SKM-1 treated with dmso at 0.1 percent for 144 hours (cell line): ENCODE data around the gene EZR.
"Not testable (repeated sequence)": the region's sequence is repeated elsewhere in the genome, so short reads cannot be mapped to it uniquely, and the experiment has no call there.

Experiments used
- DNase-seq: peaks from one replicate; lab custom pipeline; 2025; ENCODE audit not compliant: unreplicated experiment; lab: John Stamatoyannopoulos, UW

EZR gene

GRCh38 chr6:158843751-158844683, 24.8 kb upstream of the EZR start:
- DNase-seq = peak; percentile 24

GRCh38 chr6:158841358-158841757, 22.2 kb upstream of the EZR start:
- DNase-seq = no peak

- no peak for DNase-seq
These were observed 21.3 kb upstream of the EZR start for GRCh38 chr6:158840465-158840864.

GRCh38 chr6:158839796-158840195, 20.6 kb upstream of the EZR start:
- no peak for DNase-seq

DNA sequence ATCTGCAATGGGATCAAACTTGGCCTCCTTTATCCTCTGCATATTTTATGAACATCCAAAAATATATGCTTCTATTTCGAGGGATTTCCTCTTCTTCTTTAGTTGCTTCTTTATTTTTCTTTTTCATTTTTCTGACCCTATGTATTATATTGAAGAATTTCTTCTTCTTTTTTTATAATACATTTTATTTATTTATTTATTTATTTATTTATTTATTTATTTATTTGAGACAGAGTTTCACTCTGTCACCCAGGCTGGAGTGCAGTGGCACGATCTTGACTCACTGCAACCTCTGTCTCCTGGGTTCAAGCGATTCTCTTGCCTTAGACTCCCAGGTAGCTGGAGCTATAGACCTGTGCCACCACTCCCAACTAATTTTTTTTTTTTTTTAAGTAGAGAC, 19.6 kb upstream of the EZR start:
- not testable (repeated sequence) for DNase-seq

DNA sequence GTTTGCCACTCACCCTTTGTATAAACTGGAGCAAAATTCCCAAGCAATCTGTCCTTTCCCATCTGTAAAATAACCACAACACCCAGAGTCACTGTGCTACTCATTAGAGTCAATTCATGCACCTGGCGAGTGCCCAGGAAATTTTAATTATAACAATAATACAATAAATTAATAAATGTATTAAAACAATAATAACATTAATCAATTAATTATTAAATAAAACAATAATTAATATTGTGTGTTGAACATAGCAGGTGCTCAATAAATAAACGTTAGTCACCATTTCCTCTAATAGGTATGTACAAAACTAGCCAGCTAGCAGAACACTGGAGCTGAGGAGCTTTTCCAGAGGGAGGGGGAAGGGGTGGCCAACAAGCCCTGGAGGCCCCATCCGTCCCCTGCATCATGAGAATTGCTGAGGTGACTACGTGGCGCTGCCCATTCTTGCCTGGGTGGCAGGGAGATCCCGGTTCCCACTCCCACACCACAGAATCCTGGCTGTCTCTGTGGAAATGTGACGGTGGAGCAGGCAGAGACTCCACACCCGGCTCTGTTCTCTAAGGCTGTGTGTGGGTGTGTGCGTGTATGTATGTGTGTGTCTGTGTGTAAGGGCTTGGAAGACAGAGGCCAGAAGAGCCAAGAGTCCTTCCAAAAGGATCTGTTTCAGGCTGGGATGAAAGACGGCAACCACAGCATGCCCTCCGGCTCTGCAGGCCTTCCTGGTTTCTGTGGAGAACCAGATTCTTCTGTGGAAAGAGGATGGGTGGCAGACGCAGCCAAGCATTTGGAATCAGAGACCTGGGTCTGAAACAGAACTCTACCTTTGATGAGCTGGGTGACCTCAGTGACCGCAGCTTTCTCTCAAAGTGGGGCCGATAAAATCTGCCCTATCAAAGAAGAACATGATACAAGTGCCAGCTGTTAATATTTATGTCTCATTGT, 18.8 kb upstream of the EZR start:
- no peak for DNase-seq

DNA sequence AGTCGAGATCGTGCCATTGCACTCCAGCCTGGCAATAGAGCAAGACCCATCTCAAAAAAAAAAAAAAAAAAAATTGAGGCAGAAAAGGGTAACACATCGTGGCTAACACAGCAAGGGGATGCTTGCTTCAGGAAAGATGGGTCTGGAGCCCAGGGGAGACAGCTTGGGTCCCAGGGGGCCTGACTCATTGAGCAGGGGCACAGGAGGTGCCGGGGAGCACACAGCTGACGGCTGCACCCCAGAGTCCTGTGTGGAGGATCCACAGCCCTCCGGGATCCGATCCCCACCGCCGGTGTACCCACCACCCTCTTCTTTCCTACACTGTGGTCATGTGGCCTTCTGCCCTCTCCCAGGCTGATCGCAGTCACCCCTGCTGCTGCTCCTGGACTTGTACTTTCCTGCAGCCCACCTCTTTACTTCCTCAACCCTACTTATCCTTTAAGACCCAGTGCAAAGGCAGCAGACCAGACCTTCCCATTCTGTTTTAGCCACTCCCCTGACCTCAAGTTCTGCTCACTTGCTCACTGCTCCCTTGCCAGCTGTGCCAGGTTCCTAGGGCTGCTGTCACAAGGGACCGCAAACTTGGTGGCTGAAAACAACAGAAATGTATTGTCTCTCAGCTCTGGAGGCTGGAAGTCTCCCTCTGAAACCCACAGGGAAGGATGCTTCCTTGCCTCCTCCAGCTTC, 17.6 kb upstream of the EZR start:
- DNase-seq = no peak

- DNase-seq = no peak
These were observed 16.6 kb upstream of the EZR start for GRCh38 chr6:158835616-158836221.

- DNase-seq = no peak
These were observed 15.7 kb upstream of the EZR start for GRCh38 chr6:158834675-158835385.

DNA sequence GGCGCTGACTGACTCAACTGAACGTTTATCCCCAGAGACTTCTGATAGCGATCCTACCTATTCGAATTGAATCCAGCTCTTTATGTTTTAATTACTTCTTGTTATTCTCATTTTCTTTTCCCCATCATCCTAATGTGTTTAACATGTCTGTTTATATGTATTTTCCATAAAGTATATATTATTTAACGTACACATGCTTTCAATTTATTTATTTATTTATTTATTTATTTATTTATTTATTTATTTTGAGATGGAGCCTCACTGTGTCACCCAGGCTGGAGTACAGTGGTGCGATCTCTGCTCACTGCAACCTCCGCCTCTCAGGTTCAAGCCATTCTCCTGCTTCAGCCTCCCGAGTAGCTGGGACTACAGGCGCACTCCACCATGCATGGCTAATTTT, 13.6 kb upstream of the EZR start:
- not testable (repeated sequence) for DNase-seq

GRCh38 chr6:158832026-158832425, 12.9 kb upstream of the EZR start:
- no peak for DNase-seq

DNA sequence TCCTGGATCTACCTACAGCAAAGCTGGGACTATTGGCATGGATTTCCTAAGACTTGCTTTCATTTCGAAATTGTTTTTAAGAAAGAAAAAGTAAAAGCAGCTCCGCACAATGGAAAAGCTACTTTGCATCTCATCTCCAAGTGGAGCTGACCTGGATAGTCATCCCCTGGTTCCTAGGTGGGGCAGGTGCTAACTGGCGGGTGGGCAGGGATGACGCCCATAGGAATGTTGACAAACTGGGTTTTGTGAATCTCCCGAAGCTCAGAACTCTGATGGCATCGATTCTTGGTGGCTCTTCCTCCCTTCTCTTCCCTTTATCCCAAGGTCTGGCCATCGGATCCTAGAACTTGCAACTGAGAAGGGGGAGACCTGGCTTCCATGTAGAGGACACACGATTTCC, 12.4 kb upstream of the EZR start:
- no peak for DNase-seq

DNA sequence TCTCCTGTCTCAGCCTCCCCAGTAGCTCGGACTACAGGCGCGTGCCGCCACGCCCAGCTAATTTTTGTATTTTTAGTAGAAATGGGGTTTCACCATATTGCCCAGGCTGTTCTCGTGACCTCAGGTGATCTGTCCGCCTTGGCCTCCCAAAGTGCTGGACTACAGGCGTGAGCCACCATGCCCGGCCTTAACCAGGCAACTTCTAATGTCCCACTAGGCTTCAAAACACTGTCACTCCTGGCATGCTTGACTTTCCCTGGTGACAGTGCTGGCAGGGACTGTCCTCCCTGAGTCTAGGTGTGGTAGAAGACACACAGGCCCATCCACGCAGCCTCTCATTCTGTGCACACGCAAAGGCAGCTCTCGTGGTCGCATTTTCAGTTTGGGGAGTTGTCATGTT, 11.6 kb upstream of the EZR start:
- DNase-seq = no peak

- no peak for DNase-seq
These were observed 9.6 kb upstream of the EZR start for GRCh38 chr6:158828807-158829206.

DNA sequence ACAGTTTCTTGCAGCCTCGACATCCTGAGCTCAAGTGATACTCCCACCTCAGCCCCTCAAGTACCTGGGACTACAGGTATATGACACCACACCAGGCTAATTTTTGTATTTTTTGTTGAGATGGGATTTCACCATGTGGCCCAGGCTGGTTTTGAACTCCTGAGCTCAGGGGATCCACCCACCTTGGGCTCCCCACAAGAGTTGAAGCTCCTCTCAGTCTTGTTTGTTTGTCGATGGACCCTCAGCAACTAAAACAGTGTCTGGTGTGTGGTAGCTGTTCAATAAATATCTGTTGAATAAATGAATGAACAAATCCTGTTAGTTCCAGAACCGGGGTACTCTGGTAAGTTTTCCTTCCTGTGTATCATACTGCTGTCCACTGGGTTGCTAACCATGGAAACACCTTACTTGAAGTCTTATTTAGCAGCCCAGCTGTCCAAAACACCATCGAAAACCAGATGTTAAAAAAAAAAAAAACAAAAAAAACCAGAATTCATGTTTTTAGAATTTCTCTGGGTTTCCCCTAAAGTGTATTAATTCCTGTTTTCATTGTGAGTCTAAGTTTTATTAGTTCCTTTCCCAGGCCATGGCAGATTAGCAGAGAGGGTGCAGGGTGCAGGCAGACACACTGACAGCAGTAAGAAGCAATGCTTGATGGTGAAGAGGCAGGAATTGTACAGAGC, 7.8 kb upstream of the EZR start:
- no peak for DNase-seq

DNA sequence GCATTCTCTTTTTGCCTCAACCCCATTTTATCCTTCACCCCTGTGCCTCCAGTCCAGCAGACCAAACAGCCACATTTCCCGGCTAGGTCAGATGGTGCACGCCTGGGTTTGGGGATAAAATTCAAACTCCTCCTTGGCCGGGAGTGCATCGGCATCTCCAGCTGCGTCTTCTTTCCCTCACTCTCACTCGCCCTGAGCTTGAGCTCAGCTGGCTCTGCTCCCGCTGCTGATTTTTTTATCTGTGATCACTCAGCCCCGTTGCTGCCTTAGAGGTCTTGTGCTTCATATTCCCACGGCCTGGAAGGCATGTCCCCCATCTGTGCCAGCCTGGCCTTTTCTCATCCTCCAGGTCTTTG, 6.8 kb upstream of the EZR start:
- no peak for DNase-seq

DNA sequence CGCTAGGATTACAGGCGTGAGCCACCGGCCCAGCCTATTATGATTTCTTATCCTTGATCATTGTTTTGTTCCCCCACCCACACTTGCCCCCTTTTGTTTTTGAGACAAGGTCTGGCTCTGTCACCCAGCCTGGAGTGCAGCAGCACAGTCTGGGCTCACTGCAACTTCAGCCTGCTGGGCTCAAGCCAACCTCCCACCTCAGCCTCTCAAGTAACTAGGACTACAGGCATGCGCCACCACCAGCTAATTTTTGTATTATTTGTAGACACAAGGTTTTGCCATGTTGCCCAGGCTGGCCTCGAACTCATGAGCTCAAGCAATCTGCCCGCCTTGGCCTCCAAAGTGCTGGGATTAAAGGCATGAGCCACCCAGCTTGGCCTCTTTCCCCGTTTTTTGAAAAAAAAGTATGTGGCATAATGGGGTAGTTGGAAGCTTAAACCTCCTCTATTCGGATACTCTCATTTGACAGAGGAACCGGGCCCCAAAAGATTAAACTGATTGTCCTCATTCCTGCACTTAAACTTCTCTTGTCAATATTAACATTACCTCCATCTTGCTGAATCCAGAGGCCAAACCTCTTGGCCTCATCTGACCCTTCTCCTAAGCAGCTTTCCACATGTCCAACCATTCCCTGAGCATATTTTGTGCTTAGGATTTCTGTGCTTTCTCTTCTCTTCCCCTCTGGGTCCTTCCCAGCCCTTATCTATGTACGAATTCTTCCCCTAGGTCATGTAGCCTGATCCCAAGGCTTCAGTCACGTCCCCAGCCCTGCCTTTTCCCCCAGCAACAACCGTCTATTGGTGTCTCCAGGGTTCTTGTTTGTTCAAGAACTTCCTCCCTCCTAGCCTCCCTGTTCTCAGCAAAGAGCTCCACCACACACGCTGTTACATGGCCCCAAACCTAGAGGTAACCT, 6.1 kb upstream of the EZR start:
- DNase-seq = no peak

- DNase-seq = not testable (repeated sequence)
These were observed 4.4 kb upstream of the EZR start for GRCh38 chr6:158823616-158824015.
